Thyroid gland (tissue), 4 donors: Measurements from ENCODE around the gene RPL28. TPM values are rescaled to one million over a fixed set of nuclear protein-coding genes. Genes with fewer than 3 reads are reported as not detected.

ENCODE experiments used
- DNase-seq, 2 donors: peaks; one replicate each; pipeline ENCODE4 v3.0.0-alpha.2; 2019
- H3K27ac ChIP-seq, 3 donors: fragments of 200-600 bp; sonication (generic); 1 replicate in 2 of 3; 2 replicates in 1 of 3; pipeline ENCODE4 v1.5.1; 2016 to 2019; ENCODE audit warnings: mild to moderate bottlenecking in 1 of 3, moderate library complexity in 1 of 3
- H3K27me3 ChIP-seq: fragments of 200-600 bp; sonication (generic); one replicate; pipeline ENCODE4 v1.5.1; 2019
- H3K36me3 ChIP-seq, 2 donors: fragments of 200-600 bp; sonication (generic); one replicate each; pipeline ENCODE4 v1.5.1; 2016 to 2019
- H3K4me1 ChIP-seq, 2 donors: fragments of 200-600 bp; sonication (generic); one replicate each; pipeline ENCODE4 v1.5.1; 2017 to 2019
- H3K4me3 ChIP-seq, 3 donors: fragments of 200-600 bp; sonication (generic); replicated peaks in 1 of 3; 1 replicate in 2 of 3; 2 replicates in 1 of 3; pipeline ENCODE4 v1.5.1; 2016; ENCODE audit warnings: mild to moderate bottlenecking in 1 of 3
- H3K9me3 ChIP-seq: fragments of 200-600 bp; sonication (generic); one replicate; pipeline ENCODE4 v1.5.1; 2017
- POLR2A ChIP-seq, 2 donors: fragments of 450-650 bp; IDR thresholded peaks; one replicate each; pipeline ENCODE4 v1.6.1; 2017; ENCODE audit warnings: antibody characterized with exemption in 2 of 2, mild to moderate bottlenecking in 2 of 2, moderate library complexity in 1 of 2
- WGBS, 2 donors: methylation state at CpG; one replicate each; pipeline ENCODE4 v1.1.5; 2017; 5-methylcytosine and 5-hydroxymethylcytosine counted together
- intact Hi-C: fragments of 100-400 bp; cut with DNase I; formaldehyde crosslinking; loops from one replicate; pipeline ENCODE4 v1.15.1; 2023
- total RNA-seq, 4 donors: library from RNA; depleted of rRNA; stranded (reverse); fragments of >200 nt; gene quantifications; one replicate each; pipeline ENCODE4 v1.2.3, GENCODE V29; 2016
- TF ChIP-seq, protein P1 (sequence below), 6 experiments: fragments of 200-600 bp in 3 of 6; fragments of 450-650 bp in 3 of 6; sonication (generic) in 3 of 6; IDR thresholded peaks; one replicate each; pipeline ENCODE4 v1.5.1; 2016 to 2019; ENCODE audit warnings: antibody characterized with exemption in 6 of 6, mild to moderate bottlenecking in 2 of 6, inconsistent platforms in 1 of 6, moderate library complexity in 1 of 6

RPL28 gene
- total RNA-seq, 4 donors from 2014 or later = 156 to 404 (median 205) TPM

DNA sequence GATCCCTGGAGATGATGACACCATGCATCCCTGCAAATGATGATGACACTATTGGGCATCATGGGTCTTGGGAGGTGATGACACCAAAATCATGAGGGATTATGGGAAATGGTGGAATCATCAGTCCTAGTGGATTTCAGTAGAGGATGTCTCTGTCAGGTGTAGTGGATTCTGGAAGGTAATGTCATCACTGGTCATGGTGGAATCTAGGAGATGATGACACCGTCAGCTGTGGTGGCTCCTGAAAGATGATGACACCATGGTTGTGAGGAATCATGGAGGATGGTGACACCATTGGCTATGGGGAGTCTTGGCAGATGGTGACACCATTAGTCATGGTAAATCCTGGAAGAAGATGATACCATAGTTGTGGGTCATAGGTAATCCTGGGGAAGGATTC, 45.5 kb downstream of the RPL28 start:
- Histone ChIP-seq H3K9me3 (no peaks in the 10 kb centered on the region), H3K36me3 (no peaks in the 10 kb centered on the region), H3K27me3 (no peaks in the 10 kb centered on the region), H3K4me1 (no peaks in the 10 kb centered on the region), H3K27ac (no peak overlapping the region), H3K4me3 (no peak overlapping the region)
- no peak for DNase-seq
- intact Hi-C loops = no loop called here
- WGBS, 2 donors = 94 to 100% methylated on average over 1 of the region's 1 CpG
- TF ChIP-seq, protein P1, sequence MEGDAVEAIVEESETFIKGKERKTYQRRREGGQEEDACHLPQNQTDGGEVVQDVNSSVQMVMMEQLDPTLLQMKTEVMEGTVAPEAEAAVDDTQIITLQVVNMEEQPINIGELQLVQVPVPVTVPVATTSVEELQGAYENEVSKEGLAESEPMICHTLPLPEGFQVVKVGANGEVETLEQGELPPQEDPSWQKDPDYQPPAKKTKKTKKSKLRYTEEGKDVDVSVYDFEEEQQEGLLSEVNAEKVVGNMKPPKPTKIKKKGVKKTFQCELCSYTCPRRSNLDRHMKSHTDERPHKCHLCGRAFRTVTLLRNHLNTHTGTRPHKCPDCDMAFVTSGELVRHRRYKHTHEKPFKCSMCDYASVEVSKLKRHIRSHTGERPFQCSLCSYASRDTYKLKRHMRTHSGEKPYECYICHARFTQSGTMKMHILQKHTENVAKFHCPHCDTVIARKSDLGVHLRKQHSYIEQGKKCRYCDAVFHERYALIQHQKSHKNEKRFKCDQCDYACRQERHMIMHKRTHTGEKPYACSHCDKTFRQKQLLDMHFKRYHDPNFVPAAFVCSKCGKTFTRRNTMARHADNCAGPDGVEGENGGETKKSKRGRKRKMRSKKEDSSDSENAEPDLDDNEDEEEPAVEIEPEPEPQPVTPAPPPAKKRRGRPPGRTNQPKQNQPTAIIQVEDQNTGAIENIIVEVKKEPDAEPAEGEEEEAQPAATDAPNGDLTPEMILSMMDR (IDR thresholded peaks at IDR 0.05) = no peak
- no peak for TF ChIP-seq POLR2A (IDR thresholded peaks at IDR 0.05)

GRCh38 chr19:55432241-55432959, 46.7 kb downstream of the RPL28 start:
- H3K27me3 ChIP-seq = no peaks in the 10 kb centered on the region
- no peak for DNase-seq
- H3K36me3 ChIP-seq = no peaks in the 10 kb centered on the region

GRCh38 chr19:55433292-55433691, 47.6 kb downstream of the RPL28 start:
- Histone ChIP-seq H3K4me3 (no peak overlapping the region), H3K36me3 (no peaks in the 10 kb centered on the region), H3K27ac (no peak overlapping the region), H3K4me1 (no peaks in the 10 kb centered on the region), H3K9me3 (no peaks in the 10 kb centered on the region), H3K27me3 (no peaks in the 10 kb centered on the region)
- intact Hi-C loops = no loop called here
- DNase-seq = no peak
- TF ChIP-seq POLR2A (IDR thresholded peaks at IDR 0.05) = no peak
- TF ChIP-seq, protein P1 (IDR thresholded peaks at IDR 0.05) = no peak
- no CpG with 5 or more reads among the region's 48 CpGs for WGBS, 2 donors

More at GRCh38 chr19:55432241-55432959, 46.7 kb downstream of the RPL28 start:
- no peaks in the 10 kb centered on the region for H3K9me3 ChIP-seq
- H3K4me1 ChIP-seq = no peaks in the 10 kb centered on the region
- intact Hi-C loops = no loop called here
- TF ChIP-seq, protein P1 (IDR thresholded peaks at IDR 0.05) = no peak
- no peak for TF ChIP-seq POLR2A (IDR thresholded peaks at IDR 0.05)
- no peak overlapping the region for H3K4me3 ChIP-seq
- 86 to 87% methylated on average over 13 to 14 of the region's 14 CpGs for WGBS, 2 donors
- H3K27ac ChIP-seq = no peak overlapping the region

GRCh38 chr19:55434356-55434919, 48.7 kb downstream of the RPL28 start:
- Histone ChIP-seq H3K27me3 (no peaks in the 10 kb centered on the region), H3K36me3 (no peaks in the 10 kb centered on the region), H3K4me1 (no peaks in the 10 kb centered on the region), H3K4me3 (no peak overlapping the region), H3K27ac (no peak overlapping the region), H3K9me3 (no peaks in the 10 kb centered on the region)
- TF ChIP-seq, protein P1 (IDR thresholded peaks at IDR 0.05) = no peak
- TF ChIP-seq POLR2A (IDR thresholded peaks at IDR 0.05) = no peak
- DNase-seq = no peak
- intact Hi-C loops = no loop called here
- WGBS, 2 donors = 80 to 83% methylated on average over 4 of the region's 4 CpGs

DNA sequence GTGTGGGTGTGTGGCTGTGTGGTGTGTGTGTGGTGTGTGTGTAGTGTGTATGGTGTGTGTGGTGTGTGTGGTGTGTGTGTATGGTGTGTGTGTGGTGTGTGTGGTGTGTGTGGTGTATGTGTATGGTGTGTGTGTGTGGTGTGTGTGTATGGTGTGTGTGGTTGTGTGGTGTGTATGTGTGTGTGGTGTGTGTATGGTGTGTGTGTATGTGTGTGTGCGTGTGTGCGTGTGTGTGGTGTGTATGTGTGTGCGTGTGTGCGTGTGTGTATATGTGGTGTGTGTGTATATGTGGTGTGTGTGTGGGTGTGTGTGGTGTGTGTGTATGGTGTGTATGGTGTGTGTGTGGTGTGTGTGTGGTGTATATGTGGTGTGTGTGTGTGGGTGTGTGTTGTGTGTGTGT, 49.3 kb downstream of the RPL28 start:
- H3K9me3 ChIP-seq = no peaks in the 10 kb centered on the region
- H3K27ac ChIP-seq = no peak overlapping the region
- no peaks in the 10 kb centered on the region for H3K36me3 ChIP-seq
- no peaks in the 10 kb centered on the region for H3K4me1 ChIP-seq
- intact Hi-C loops = no loop called here
- TF ChIP-seq, protein P1 (IDR thresholded peaks at IDR 0.05) = no peak
- no peak for TF ChIP-seq POLR2A (IDR thresholded peaks at IDR 0.05)
- no peaks in the 10 kb centered on the region for H3K27me3 ChIP-seq
- DNase-seq = no peak
- no peak overlapping the region for H3K4me3 ChIP-seq
- 94 to 96% methylated on average over 4 of the region's 4 CpGs for whole genome bisulfite sequencing, 2 donors
